GM19023 (cell line): ENCODE measurements around the gene WNT1.

Source experiments
- ATAC-seq: cut with Tn5 transposase; IDR thresholded peaks from one replicate; pipeline ENCODE4 v1.9.1; 2021; ENCODE audit warnings: mild to moderate bottlenecking, moderate library complexity; ENCODE audit not compliant: unreplicated experiment

The WNT1 gene

DNA sequence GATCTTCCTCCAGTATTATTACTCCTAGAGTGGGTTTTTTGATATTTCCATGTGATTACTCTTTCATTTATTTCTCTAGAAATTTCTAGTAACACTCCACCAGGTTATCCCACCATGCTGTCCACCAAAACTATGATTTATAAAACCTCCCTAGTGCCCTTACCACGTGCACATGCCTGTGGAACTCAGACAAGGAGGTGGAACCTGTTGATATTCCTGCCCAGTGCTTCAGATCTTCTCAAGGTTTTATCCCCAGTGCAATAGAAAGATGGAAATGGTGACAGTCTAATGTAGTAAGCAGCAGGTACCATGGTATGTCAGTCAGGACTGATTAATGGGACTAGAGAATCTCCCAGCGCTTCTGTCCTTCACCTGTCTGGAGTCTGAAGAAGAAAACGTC, 17.3 kb upstream of the WNT1 start:
- no peak for ATAC-seq

DNA sequence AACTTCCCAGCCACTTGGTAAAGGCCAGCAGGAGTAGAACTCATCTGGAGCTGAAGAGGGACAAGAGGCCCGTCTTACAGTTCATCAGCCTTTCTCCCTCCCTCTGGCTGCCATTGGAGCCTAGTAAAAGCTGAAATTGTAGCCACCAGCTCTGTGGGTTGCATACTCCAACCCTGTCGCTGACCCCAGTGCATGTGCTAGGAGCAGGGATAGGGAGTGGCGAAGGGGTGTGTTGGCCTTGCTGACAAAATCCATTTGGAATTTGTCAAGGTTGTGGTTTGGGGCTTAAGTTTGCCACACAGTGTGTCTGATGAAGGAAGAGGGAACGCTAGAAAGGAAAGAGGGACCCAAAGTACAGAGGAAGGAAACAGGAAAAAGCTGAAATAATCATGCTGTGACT, 16.8 kb upstream of the WNT1 start:
- no peak for ATAC-seq

DNA sequence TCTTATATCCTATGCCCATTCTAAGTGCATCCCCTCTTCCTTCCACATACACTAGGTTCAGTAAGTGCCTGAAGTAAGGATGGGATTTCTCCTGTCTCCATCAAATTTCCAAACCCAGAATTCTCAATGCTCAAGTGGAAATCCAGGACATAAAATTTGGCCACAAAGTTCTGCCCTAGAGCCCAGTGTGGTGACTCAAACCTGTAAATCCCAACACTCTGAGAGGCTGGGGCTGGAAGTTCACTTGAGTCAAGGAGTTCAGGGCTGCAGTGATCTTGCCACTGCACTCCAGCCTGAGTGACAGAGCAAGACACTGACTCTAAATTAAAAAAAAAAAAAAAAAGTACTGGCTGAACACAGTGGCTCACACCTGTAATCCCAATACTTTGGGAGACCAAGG, 16.3 kb upstream of the WNT1 start:
- ATAC-seq, result no peak

DNA sequence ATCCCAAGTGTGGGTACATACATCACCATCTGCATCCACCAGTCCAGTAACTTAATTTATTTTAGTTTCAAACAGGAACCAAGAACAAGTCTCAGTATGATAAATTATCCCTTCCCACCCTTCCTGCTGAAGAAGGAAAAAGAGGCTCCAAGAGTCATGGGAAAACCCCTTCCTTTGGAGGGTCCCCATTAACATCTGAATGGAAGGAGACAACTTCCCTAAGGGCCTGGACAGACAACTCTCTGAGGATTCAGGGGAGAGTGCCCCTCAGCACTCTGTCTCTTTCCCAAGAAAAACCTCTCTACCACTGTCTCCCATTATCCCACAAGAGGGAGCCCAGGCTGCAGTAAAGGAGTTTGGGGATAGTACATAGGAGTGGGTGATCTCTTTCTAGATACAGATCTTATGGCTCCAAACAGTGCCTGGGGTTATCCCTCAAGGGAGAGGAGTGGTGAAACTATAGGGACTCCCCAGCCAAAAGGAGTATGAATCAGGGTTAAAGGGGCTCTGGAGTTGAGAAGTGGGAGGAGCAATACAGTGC, 12.8 kb upstream of the WNT1 start:
- no peak for ATAC-seq

DNA sequence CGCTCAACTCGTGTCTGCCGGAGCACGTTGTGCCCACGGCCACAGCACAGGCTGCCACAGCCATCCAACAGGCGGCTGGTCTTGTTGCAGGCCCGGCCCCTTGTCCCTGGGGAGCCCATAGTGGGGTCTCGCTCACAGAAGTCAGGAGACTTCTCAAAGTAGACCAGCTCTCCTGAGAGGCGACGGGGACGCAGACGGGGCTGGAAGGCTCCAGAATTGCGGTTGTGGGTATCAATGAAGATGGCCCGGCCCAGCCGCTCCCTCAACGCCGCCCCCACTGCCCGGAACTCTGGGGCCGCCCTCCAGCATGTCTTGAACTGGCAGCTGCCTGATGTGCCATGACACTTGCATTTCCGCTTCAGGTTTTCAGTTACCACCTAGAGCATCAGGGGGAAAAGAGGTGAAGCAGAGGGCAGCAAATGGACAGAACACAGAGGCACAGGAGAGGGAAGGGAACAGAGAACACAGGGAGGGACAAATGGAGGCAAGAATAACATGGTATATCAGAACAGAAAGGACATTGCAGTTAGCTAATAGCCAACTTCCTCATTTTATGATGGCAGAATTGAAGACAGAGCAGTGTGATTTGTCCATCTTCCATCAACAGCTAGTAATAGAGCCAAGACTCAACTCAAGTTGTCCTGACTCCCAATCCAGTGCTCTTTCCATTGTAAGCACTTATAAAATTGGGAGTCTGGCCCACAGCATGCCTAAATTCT, 11.8 kb upstream of the WNT1 start:
- ATAC-seq, result no peak

DNA sequence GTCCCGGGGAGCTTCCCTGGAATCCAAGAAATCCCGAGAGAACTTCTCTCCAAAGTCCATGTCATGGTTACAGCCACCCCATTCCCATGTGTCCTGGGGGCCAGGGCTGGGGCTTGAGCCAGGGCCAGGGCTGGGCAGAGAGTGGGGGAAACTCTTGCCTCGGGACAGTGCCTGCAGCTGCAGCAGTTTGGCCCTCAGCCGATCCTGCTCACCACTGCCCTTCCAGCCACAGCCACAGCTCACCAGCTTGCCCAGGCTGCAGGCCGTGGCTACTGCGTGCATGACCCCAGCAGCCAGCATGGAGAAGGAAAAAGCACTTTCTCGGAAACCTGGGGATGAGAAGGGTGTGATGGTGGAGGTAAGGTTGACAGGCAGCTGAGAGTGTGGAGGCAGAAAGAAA, 10.1 kb upstream of the WNT1 start:
- ATAC-seq, result no peak

DNA sequence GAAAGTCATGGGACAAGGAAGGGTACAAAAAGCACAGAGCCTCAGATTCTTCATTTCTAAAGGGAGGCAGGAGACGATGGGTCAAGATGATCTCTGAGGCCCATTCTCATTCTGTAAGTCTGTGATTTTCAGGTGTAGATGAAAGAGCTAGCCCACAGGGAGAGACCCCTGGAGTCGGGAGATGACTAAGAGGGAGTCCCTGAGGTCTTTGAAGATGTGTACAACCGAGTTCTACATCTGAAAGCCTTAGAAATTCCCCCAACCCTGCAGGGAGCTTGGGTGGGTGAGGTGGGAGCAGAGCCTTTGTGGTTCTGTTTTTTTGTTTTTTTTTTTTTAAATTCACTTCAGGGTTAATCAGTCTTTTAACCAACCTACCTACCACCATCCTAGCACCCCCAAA, 9.7 kb upstream of the WNT1 start:
- ATAC-seq, result no peak

DNA sequence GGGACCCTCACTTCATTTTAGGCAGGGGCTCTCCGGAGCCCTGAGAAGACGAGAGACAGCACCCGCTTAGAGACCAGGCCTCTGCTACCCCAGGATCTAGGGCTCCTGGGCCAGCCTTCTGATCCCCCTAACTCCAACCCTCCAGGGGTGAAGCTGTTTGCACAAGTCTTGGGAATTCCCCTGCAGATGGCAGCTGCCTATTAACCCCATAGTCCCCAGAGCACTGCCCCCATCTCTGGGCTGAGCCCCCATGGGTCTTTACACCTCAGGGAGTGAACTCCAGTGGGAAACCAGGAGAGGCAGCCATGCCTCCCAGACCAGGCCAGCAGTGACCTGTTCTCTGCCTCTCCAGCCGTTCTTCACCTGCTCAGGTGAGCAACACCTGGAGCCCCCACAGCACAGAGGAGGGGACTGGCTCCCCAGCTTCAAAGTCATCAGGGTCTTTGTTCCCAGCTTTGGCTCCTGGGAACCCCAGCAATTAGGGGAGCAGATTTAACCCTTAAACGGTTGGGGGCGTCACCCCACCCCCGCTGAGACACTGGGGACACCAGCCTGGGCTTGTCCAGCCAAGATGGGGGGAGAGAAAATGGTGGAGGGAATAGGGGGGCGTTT, 8.9 kb upstream of the WNT1 start:
- ATAC-seq, result no peak

DNA sequence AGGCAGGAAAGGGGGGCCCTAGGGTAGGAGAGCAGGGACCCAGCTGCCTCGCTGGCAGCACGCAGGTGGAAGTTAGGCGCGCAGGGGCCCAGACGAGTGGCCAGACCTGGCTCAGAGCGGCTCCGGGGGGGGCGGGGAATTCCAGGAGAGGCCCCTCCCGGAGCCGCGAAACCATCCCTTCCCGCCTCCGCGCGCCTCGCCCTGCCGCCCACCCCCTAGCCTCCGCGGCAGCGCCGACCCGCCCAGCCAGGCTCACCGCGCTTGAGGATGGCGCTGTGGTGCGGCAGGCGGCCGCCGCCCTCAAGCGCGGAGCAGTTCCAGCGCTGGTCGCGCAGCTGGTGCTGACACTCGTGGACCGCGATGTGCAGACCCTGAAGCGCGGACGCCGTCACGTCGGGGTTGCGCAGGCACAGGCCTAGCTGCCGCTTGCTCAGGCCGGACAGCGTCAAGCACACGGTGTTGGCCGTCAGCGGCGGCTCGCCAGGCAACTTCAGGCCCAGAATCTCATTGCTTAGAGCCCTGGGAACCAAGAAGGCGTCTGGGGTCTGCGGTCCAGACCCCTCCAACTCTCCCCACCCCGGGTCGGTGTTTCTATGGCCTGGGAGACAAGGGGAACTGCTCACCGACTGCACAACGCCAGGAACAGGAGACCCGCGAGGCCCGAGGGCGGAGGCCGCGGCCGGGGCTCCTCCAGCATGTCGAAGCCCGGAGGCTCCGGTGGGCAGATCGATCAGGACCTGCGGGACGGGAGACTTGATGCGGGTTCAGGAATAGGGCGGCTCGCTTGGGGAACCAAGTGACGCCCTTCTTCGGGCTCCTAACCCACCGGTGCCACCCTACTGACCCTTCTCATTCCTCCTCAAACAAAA, 8.1 kb upstream of the WNT1 start:
- no peak for ATAC-seq

DNA sequence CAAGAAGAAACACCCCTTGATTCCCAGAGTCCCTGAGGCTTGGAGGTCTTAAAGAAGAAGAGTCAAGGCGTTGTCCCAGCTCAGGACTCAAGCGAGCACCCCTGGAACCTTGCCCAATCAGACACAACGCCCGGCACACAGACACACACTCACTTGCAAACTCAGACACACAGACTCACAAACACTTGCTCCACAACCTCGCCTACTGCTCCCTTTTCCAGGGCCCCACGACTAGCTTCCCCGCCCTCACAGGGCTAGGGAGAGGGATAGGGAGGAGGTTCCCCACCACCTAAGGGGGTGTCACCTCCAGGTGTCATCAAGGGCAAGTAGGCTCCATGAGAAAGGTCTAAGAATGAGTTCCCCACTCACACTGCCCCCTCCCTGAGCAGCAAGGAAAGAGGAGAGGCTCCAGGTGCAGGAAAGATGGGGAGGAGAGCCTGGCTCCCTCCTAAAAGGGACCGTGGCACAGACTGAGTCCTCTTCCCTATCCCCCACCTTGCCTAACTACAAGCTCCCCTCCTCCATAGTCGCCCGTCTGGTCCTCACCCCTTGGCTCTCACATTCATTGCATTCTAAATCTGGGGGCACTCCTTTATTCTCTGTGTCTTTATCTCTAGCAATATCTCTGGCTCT, 7.3 kb upstream of the WNT1 start:
- ATAC-seq, result no peak

DNA sequence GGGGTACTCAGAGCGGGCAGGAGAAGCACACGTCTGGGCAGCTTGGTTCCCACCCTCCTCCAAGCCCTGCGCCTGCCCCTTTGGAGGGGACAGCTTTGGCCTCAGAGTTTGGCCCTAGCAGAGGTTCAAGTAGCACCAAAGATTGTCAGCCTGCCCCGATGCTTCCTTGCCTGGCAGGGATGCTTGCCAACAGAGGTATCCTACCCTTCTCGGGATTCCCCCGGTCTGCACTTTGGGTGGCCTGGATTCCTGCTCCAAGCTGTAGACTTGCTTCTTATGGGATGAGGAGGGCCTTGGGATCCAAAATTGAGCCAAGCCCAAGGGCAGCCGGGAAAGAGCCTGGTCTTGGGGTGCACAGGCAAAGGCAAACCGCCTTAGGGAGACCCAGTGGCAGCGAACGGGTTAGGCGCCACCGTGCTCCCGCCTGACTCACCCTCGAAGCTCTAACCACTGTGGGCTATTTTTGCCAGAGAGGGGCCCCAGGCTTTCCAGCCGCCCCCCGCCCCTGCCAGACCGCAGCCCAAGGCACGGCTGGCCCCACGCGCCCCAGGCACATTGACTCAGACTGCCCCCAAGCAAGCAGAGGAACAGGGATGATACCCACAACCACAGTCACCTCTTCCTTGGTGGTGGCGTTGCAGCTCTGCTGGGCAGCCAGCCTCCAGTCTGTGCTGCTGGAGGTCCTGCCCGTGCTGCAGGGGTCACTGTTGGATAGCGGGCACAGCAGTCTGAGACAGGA, 5.7 kb upstream of the WNT1 start:
- ATAC-seq, result no peak

DNA sequence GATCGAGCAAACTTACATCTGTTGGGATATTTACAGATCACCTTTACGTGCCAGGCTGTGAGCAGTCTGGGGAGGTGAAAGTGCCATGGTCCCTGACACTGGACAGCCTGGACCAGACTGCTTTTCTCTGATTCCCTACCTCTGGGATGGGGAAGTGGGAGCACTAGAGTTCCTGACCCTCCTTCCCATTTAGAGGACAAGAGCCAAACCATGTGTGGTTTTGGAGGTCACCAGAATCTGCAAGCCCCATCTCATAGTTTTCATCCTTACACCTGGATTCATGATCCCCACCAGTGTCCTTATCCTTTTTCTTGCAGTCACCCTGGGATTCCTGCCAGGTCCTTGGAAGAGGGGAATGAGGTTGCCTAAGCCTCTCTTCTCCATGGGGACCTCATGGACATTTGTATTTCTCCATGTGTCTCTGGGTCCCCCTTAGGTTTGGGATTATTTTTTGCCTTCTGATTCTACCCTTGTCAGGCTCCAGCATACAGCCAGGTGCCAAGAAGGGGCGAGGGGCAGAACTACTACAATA, 5.1 kb upstream of the WNT1 start:
- ATAC-seq, result no peak

DNA sequence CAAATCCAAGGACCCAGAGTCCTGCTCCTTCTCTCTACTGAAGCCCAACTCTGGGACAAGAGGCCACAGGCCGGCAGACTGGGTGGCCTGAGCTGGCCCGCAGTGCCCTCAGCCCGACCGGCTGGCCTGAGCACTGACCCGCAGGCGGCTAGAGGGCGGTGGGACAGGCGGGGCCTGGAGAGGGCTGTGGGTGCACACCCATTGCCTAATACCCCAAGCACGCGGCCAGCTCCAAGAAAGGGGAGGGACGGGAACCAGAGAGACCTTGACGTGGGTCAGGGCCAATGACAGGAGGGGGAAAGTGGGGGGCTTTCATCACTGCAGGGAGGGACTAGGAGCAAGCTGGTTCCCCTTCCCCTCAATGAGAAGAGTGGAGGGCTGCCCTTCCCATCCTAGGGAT, 4.6 kb upstream of the WNT1 start:
- ATAC-seq, result no peak

DNA sequence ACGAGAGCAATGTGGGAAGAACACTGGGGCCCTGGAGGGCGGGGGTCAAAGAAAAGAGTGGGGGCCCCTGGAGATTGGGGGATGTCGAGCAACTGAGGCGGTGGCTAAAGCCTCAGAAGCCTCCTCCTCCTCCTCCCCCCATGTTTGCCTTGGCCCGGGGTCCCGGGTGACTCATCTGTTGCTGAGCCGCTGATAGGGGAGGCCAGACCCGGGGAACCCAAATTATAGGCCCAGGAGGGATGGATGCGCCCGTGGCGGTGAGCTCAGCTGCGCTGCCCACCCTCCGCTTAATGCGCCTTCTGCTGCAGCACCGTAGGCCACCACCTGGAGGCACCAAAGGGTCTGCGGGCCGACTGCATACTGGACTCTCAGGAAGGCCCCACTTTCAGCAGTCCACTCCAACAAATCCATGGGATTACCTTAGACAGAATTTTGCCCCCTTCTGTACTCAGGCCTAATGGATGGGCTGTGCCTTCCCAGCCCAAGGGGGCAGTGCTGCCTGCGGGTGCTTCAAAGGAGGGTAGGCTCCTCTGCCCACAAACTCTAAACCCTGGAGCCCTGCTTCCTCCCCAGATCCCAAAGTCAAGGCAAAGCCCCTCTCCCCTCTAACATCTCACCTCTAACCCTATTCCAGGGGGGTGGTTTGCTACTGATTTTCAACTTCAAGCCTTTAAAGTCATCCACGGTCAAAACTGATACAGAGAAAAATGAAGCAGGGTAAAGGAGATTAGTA, 4.0 kb upstream of the WNT1 start:
- no peak for ATAC-seq

DNA sequence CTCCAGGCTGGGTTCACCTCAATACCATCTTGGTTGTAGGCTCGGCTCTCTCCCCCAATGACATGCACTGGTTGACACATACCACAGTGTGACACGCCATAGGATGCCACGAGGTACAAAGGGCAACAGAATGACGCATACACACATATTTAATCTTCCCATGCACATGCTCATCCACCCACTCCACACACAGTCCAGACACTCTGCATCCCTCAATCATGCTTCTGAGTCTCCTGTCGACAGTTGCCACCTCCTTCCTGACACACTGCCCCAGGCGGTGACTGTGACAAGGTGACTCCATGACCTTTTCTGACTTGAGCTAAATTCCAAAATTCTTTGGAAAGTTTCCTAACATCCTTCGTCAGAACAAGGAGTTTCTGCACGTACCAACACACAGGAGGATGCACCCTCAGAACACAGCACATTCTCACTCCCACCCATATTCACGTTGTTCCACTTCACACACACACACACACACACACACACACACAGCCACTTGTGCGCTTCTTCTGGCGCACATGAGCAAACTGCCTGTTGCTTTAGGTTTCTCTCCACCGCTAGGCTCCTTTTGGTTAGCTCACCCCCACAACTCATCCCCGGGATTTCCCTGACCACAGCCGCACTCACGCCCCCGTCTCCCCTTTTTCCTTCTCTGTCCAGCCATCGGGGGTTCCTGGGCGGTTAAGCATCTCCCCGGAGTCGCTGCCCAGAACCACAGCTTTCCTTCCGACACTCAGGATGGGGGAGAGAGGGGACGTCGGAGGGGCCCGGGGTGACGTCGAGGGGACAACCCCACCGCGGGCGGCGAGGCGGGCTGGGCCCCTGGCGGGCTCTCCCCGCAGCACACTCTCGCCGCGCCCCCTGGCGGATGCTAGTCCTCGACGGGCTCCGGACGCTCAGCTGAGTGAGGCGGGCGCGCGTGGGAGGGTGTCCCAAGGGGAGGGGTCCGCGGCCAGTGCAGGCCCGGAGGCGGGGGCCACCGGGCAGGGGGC, 536 bp upstream of the WNT1 start:
- peak; percentile 55 for ATAC-seq

DNA sequence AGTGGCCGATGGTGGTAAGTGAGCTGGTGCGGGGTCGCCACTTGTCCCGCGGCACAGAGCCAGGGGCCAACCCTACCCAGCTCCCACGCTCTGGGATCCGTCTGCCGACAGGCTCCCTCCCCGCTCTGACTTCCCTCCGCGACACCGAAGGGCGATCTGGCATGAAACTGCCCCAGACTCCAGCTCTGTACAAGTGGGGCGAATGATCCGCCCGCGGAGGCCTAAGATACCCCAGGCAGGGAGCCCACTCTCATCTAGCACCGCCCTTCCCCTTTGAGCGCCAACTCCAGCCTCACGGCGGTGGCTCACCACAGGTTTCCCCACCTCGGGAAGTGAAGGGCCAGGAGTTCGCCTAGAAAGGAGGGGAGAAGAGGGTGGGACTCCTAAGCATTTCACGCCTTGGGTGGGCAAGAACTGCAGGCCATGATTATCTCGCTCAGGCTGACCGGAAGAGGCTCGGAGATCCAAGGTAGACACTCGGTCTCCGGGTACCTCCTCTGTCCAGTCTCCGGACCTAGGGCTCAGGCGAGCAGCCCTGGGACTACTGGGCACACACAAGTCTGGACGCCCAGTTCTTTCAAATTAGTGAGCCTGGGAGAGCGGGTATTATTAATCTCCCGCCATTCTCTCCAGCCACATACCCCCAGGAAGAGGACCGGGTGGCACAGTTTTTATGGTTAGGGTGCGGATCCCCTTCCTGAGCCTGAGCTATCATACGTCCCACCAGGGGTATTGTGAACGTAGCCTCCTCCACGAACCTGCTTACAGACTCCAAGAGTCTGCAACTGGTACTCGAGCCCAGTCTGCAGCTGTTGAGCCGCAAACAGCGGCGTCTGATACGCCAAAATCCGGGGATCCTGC, 849 bp downstream of the WNT1 start:
- ATAC-seq, result no peak

DNA sequence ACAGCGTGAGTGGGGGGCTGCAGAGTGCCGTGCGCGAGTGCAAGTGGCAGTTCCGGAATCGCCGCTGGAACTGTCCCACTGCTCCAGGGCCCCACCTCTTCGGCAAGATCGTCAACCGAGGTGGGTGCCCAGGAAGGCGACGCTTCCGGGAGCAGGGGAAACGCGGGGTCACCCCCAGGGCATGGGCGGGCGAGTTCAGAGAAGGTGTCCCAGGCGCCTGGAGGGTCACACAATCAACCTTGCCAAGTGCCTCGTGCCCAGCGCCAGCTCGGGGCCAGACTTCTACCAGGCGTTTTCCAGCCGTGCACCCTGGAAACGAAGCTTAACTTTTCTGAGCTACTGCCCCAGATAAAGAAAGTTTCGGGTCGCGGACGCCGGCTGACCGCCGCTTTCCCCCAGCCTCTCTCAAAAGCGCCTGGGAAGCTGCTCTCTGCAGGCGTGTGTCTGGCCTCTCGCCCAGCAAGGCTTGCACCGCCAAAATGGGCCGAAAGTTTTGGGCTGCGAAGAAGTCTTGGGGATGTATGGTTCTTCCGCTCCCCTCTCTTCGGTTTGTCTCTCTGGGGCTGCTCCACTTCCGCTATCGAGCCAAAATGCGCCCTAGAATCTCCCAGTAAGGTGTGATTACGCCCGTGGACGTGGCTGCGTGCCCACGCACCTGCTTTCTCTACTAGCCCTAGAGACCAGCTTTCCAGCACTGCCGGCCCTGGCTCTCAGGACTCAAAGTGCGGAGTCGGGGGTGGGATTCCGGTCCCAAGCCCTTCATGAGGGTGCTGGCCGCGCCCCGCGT, 1.7 kb downstream of the WNT1 start:
- ATAC-seq, result no peak
